GM20431 (cell line): ENCODE results near the gene RFX3.

Experiments used
- in situ Hi-C: fragments of 300-500 bp; cut with MseI, MboI; formaldehyde crosslinking; loops from one replicate; pipeline ENCODE4 v1.15.0; 2020; ENCODE audit warnings: low sequenced_read_pairs; ENCODE audit not compliant: unreplicated experiment

RFX3 gene

DNA sequence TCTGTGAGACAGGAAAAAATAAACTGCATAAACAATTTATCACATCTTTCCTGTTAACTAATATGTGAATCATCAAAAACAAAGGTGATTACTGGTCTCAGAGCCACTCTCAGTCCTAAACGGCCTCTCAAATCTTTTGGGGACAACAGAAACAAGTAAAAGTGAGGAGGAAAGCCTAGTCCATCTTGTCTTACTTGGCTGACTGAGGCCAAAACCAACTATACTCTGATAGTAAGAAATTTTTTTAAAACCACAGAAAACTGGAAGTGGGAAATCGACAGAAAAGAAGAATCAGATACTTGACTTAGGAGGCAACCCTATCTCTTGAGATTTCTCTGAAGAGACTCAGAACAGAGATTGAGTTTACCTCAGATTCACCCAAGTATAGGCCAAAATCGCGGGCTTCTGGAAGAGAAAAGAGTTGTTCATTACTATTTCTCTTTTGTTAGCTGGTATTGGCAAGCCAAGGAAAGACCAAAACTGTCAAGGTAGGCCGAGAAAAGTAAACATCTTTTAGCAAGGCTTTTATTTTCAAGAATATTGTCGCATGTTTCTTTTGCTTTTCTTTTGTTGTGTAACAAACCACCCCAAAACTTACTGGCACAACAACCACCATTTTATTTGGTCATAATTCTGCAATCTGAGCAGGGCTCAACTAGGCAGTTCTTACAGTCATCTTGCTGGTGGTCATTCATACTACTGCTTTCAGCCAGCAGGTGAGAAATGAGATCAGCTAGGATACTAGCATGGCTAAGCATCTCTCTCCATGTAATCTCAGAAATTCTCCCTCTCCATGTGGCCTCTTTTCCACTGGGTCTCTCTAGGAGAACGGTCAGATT is 46.1 kb downstream of the RFX3 start:
- in situ Hi-C loops: no loop called here

- in situ Hi-C loops: no loop called here
Observed at GRCh38 chr9:3478549-3478953, 47.2 kb downstream of the RFX3 start.

- in situ Hi-C loops: no loop called here
Observed at GRCh38 chr9:3477236-3477834, 48.5 kb downstream of the RFX3 start.

- in situ Hi-C loops: no loop called here
Observed at GRCh38 chr9:3475300-3476020, 50.3 kb downstream of the RFX3 start.

DNA sequence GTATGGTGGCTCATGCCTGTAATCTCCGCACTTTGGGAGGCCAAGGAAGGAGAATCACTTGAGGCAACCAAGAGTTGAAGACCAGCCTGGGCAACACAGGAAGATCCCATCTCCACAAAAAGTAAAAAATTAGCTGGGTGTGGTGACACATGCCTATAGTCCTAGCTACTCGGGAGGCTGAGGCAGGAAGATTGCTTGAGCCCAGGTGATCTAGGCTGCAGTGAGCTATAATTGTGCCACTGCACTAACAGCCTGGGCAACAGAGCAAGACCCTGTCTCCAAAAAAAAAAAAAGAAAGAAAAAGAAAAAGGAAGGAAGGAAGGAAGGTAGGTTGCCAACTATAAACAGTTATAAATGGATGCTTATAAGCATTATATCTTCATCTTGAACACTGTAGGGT is 51.0 kb downstream of the RFX3 start:
- in situ Hi-C loops: loop anchor here (25.0 kb wide), 1 partner anchor 237 kb away; no protein-coding TSS in a partner anchor

GRCh38 chr9:3473405-3473804 is 52.4 kb downstream of the RFX3 start:
- in situ Hi-C loops: loop anchor here (25.0 kb wide), 1 partner anchor 239 kb away; no protein-coding TSS in a partner anchor

GRCh38 chr9:3471883-3472282 is 53.9 kb downstream of the RFX3 start:
- in situ Hi-C loops: loop anchor here (25.0 kb wide), 1 partner anchor 240 kb away; no protein-coding TSS in a partner anchor

DNA sequence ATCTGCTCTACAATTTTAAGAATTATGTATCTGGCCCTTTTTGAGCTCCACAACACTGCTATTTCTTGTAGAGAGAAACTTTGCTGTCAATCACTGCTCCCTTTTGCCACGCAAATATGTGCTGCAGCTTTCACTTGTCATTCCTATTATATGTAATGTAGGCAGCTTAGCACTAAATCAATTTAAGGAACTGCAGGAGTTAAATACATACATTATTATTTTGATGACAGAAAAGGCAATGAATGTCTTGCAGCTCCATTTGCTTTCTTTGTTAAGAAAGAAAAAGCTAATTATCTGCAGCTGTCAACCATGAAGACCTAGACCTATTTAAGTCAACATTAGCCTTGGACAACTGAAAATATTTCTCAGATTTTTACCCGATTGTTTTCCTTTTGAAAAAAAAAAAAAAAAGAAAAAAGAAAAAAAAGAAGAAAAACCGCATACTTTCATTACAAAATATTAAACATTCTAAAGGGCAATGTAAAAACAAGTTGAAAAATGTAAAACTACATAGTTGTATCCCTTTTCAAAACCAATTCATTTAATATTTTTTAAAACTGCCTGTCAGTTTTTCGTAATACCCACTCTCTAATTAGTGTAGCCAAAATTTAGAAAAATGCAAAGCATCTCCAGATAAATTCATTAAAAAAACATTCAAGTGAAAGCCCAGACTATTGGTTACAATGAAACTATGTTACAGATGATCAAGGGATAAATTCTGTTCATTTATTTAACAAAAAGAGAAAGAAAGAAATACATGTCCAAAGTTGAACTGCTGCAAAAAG is 57.2 kb downstream of the RFX3 start:
- in situ Hi-C loops: loop anchor here (25.0 kb wide), 1 partner anchor 244 kb away; no protein-coding TSS in a partner anchor

DNA sequence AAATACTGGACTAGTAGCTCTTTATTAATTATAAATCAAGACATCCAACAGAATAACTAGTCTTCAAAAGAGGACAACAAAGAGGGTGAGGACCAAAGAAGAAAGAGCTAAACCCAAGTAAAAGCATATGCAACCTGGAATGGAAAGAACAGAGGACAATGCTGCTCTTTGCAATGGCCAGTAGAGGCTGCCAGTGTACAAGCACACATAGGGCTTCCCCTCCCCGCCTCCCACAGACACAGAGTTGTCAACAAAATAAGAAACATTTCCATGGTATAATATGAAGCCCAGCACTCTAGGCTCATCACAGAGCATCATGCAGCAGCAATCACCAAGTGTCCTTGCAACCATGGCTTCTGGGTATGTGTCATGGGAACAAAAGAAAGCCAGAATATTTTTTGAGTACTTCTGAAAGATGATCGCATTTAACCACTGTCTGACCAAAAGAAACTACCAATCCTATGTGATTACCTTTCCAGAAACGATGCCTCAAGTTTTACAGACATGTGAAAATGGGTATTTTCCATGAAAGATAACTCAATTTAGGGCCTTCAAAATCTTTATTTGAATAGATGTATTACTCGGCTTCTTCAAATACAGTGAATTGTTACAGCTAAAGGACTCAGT is 58.1 kb downstream of the RFX3 start:
- in situ Hi-C loops: loop anchor here (25.0 kb wide), 1 partner anchor 245 kb away; no protein-coding TSS in a partner anchor

DNA sequence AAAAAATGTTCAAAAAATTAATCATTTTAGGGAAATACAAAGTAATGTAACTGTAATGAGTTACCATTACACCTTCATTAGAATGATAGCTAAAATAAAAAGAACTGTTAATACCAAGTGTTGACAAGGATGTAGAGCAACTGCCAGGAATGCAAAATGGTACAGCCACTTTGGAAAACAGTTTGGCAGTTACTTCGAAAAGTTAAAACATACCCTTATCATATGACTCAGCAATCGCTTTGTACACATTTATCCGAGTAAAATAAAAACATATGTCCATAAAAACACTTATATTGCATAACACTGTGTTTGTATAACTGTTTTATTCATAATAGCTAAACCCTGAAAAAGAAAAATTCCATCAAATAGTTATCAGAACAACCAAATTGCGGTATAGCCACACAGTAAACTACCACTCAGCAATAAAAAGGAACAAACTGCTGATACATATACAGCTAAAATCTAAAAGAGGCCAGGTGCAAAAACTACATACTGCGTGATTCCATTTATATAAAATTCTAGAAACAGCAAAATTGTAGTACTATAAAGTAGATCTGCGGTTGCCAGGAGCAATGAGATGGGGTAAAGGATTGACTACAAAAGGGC is 61.7 kb downstream of the RFX3 start:
- in situ Hi-C loops: loop anchor here (25.0 kb wide), 1 partner anchor 248 kb away; no protein-coding TSS in a partner anchor

DNA sequence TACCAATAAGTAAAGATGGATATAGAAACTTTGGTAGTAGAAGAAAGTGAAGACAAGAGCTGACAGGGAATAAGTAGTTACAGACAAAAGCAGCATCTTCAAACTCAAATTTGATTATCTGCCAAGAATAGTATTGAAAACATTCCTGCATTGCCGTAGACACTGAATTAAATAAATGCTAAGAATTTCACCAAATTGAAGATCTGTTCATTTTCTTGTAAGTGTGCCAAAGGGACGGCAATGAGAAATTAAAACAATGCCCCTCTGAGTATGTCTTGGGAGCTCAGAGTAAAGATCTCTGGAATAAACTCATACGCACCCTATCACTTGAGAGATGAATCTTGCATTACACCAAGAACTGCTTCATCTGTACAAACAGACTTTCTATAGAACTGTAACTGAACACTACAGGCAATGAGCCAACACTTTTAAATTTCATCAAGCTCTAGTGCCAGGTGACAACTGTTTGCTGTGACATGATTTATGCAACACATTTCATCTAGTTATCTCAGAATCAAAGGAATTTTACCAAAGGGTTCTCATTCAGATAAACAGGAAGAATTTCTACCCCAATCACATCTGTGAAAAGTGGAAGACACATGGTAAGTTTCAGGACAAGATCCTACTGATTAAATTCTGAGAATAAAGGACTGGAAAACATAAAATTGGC is 66.9 kb downstream of the RFX3 start:
- in situ Hi-C loops: loop anchor here (25.0 kb wide), 1 partner anchor 253 kb away; no protein-coding TSS in a partner anchor

DNA sequence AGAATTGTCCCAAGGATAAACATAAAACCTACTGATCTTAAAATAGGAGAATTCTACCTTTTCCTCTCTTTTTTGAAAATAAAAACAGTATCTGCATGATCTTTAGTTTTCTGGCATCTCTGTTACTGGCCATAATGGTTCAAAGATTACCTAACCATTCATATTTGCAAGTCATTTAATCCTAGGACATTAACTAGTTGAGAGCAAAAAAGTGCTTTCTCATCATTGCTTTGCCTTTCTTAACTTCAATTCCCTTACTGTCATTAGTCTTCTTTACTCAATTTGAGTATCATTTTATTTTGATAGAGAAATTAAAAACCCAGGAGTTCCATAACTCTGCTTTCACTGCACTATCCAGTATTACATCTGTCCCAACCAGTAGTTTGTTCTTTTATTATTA is 68.6 kb downstream of the RFX3 start:
- in situ Hi-C loops: loop anchor here (25.0 kb wide), 1 partner anchor 255 kb away; no protein-coding TSS in a partner anchor

DNA sequence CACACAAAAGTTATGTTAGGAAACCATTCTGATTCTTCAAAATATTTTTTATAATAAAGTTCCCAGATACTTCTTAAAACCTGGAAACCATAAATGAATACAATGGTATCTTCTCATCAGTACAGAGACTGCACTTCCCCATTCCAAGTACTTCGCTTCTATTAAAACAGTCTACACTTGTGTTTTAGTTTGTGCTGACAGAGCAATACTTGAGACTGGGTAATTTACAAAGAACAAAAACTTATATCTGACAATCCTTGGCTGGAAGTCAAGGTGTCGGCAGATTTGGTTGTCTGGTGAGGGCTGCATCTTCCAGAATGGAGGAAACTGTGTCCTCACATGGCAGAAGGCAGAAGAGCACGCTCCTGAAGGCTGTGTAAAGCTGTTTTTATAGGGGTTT is 70.1 kb downstream of the RFX3 start:
- in situ Hi-C loops: loop anchor here (25.0 kb wide), 1 partner anchor 257 kb away; no protein-coding TSS in a partner anchor

- in situ Hi-C loops: loop anchor here (25.0 kb wide), 1 partner anchor 257 kb away; no protein-coding TSS in a partner anchor
Observed at GRCh38 chr9:3455094-3455493, 70.7 kb downstream of the RFX3 start.

DNA sequence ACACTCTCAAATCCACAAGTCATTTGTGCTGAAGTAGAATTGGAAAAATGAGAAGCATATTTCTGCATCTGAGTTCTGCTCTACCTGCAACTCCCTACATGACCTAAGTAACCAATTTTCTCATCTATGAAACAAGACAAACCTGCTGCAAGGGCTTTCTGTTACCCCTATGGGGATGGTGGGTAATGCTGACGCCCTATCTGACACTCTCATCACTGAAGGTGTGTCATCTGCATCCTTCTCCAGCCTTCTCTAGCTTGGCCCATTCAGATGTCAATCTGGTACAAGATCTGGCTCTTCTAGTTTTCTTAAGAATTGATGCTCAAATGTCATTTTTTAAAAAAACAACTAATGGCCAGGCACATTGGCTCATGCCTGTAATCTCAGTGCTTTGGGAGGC is 73.8 kb downstream of the RFX3 start:
- in situ Hi-C loops: loop anchor here (25.0 kb wide), 1 partner anchor 260 kb away; no protein-coding TSS in a partner anchor

DNA sequence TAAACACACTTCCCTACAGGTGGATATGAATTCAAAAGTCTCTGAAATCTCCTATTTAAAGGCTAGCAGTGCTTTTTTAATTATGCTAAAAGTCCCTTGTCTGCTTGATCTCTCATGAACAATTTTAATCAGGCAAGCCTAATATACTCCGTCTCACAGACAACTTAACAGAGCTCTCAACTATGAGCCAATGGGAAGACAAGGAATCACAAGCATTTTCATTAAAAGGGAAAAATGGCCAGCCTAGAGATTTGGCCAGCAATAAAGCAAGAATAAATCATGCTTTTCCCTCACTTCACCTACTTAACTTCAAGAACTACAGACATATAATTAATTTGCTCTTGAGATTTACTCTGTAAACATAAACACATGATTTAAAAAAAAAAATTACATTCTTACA is 78.0 kb downstream of the RFX3 start:
- in situ Hi-C loops: loop anchor here (25.0 kb wide), 1 partner anchor 210 kb away; no protein-coding TSS in a partner anchor

GRCh38 chr9:3447143-3447542 is 78.7 kb downstream of the RFX3 start:
- in situ Hi-C loops: loop anchor here (25.0 kb wide), 1 partner anchor 210 kb away; no protein-coding TSS in a partner anchor

DNA sequence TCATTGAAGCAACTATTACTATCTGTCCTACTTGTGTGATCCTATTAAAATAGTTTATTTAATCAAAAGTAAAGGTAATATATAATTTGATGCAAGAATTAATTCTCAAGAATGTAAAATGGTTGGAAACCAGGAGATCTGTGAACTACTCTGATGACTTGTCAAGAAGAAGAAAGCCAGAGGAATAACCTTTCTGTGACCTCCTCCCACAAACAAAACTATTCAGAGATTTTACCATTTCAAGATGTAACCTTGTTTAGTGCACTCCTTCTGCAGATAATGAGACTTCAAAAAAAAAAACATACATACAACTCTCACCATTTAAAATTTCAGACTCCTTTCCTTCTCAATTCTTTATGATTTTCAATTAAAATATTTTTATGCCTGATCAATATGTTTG is 79.5 kb downstream of the RFX3 start:
- in situ Hi-C loops: loop anchor here (25.0 kb wide), 1 partner anchor 209 kb away; no protein-coding TSS in a partner anchor
